ENCODE data around the gene ZBTB17. TPM values are rescaled to one million over a fixed set of nuclear protein-coding genes. Genes with fewer than 3 reads are reported as not detected.
"Not testable (repeated sequence)": the region's sequence is repeated elsewhere in the genome, so short reads cannot be mapped to it uniquely, and the experiment has no call there.

ZBTB17 gene
- total RNA-seq, 2 donors from 2014 or later = 44.7 to 54.9 TPM

- no peaks in the 10 kb centered on the region for H3K36me3 Mint-ChIP-seq
Measured at GRCh38 chr1:15997076-15997585, 21.2 kb upstream of the ZBTB17 start.

GRCh38 chr1:15994590-15995351, 18.9 kb upstream of the ZBTB17 start:
- Mint-ChIP-seq H3K27ac (no peak overlapping the region), H3K9me3 (no peaks in the 10 kb centered on the region)
- peak in 1 of 2 donors; percentile 62 for DNase-seq (ENCODE audit: low spot score in 2 of 2)

More at GRCh38 chr1:15997076-15997585, 21.2 kb upstream of the ZBTB17 start:
- H3K9me3 Mint-ChIP-seq = no peaks in the 10 kb centered on the region
- ATAC-seq = no peak
- H3K27ac Mint-ChIP-seq = no peak overlapping the region
- no peak for DNase-seq (ENCODE audit: low spot score in 2 of 2)

DNA sequence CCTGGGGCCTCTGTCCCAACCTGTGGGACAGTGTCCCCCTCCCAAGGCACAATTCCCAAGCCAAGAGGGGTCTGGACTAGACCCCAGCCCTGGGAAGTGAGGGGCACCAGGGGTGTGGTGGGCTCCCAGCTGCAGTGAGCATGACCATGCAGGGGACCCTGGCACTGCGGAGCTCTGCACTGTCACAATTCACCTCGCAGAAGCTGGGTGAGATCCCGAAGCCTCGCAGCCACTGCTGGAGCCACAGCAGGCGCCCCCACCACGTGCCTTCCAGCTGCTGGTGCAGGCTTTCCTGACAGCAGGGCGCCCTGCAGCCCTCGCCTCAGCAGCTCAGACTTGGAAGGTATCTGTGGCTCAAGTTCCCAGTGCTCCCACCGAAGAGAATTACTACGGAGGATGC, 18.2 kb upstream of the ZBTB17 start:
- H3K36me3 Mint-ChIP-seq = no peaks in the 10 kb centered on the region
- no peak for DNase-seq (ENCODE audit: low spot score in 2 of 2)
- no peaks in the 10 kb centered on the region for H3K9me3 Mint-ChIP-seq

More at GRCh38 chr1:15994590-15995351, 18.9 kb upstream of the ZBTB17 start:
- H3K36me3 Mint-ChIP-seq = no peaks in the 10 kb centered on the region
- ATAC-seq = peak; percentile 84 to 94

DNA sequence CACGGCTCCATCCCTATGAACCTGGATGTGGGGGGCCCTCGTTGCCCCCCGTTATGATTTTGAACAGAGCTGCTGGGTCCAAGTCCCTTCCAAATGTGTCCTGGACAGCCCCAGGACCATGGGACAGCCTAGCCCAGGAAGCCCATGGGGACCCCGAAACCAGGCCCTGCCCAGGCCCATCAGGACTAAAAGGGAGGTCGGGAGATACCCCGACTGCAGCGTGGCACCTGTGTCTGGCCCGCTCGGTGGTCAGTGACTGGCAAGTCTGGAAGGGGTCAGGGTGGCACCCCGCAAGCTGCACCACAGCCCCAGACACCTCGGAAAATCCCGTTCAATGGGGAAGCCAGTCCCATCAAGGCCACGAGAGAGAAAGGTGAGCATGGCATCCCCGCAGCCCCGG, 17.8 kb upstream of the ZBTB17 start:
- no peak for DNase-seq (ENCODE audit: low spot score in 2 of 2)
- Mint-ChIP-seq H3K36me3 (no peaks in the 10 kb centered on the region), H3K27ac (no peak overlapping the region), H3K9me3 (no peaks in the 10 kb centered on the region)
- no peak for ATAC-seq

More for the DNA sequence above, 18.2 kb upstream of the ZBTB17 start:
- no peak overlapping the region for H3K27ac Mint-ChIP-seq
- ATAC-seq = no peak

GRCh38 chr1:15992582-15993500, 16.9 kb upstream of the ZBTB17 start:
- peak overlapping the region in 1 of 2 donors; percentile 79 for H3K27ac Mint-ChIP-seq
- ATAC-seq (no peak), DNase-seq (ENCODE audit: low spot score in 2 of 2) (no peak)
- no peaks in the 10 kb centered on the region for H3K9me3 Mint-ChIP-seq
- H3K36me3 Mint-ChIP-seq = no peaks in the 10 kb centered on the region

DNA sequence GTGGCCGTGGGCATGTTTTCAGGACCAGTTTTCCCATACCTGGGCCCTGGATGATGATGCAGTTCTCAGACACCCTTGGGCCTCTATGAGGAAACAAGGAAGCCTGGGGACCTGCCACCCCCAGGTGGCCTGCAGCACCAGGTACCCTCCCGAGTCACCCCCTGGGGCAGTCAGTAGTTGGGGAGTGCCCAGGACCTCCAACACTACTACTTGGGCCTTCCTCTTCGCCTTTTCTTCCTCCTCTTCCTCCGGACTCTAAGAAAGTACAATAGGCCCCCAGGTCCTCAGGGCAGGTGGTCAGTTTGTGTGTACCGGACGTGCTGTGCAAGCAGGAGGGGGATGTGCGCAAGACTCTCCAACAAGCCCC, 16.3 kb upstream of the ZBTB17 start:
- Mint-ChIP-seq H3K27ac (peak overlapping the region in 1 of 2 donors; percentile 79), H3K36me3 (no peaks in the 10 kb centered on the region), H3K9me3 (no peaks in the 10 kb centered on the region)
- ATAC-seq = no peak
- no peak for DNase-seq (ENCODE audit: low spot score in 2 of 2)

- Mint-ChIP-seq H3K9me3 (no peaks in the 10 kb centered on the region), H3K36me3 (no peaks in the 10 kb centered on the region), H3K27ac (no peak overlapping the region)
- DNase-seq (ENCODE audit: low spot score in 2 of 2) (no peak), ATAC-seq (no peak)
Measured at GRCh38 chr1:15991427-15992186, 15.7 kb upstream of the ZBTB17 start.

- Mint-ChIP-seq H3K9me3 (no peaks in the 10 kb centered on the region), H3K36me3 (no peaks in the 10 kb centered on the region), H3K27ac (no peak overlapping the region)
- no peak for DNase-seq (ENCODE audit: low spot score in 2 of 2)
- no peak for ATAC-seq
Measured at GRCh38 chr1:15989776-15990175, 13.9 kb upstream of the ZBTB17 start.

DNA sequence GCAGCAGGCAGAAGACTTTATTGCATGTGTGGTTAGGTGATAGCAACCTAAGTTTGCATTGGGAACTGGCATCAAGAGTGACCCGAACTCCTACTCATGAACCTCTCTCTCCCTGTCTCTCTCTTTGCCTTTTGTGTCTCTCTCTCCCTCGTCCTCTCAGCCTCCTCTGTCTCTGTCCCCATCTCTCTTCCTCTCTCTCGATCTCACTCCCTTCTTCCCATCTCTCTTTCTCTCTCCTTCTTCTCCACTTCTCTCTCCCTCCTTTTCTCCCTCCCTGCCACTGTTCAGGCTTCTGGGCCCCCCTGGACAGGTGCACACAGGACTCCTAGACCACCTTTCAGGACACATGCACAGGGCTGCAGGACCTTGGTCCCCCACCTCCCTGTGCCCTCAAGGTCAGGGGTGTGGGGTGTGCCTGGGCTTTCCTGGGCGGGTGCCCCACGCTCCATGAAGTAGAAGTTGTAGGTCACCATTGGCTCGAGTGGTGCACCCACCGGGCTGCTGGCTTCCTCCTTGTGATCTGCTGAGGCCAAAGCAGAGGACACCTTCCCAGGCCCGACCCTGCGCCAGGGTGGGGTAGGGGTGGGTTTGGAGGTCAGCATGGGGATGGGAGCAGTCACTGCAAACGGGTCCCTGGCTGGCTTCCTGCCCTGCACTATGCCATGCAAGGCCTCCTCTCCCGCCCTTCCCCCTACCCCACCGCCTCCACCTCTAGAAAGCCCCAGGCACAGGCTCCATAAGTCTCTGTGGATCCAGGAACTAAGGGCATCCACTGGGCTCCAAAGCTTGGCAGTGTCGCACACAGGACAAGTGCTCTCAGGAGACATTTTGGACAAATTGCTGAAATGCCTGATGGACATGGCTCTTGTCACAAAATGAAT, 13.2 kb upstream of the ZBTB17 start:
- DNase-seq (ENCODE audit: low spot score in 2 of 2) = no peak
- Mint-ChIP-seq H3K27ac (no peak overlapping the region), H3K36me3 (no peaks in the 10 kb centered on the region), H3K9me3 (no peaks in the 10 kb centered on the region)
- ATAC-seq = no peak

GRCh38 chr1:15985611-15986297, 9.9 kb upstream of the ZBTB17 start:
- H3K36me3 Mint-ChIP-seq = peaks cover 0 to 11% of the 10 kb centered on the region in 2 donors
- ATAC-seq = no peak
- DNase-seq (ENCODE audit: low spot score in 2 of 2) = no peak
- no peak overlapping the region for H3K27ac Mint-ChIP-seq
- H3K9me3 Mint-ChIP-seq = peaks cover 0 to 13% of the 10 kb centered on the region in 2 donors

GRCh38 chr1:15983275-15983674, 7.4 kb upstream of the ZBTB17 start:
- no peak overlapping the region for H3K27ac Mint-ChIP-seq
- peaks cover 0 to 14% of the 10 kb centered on the region in 2 donors for H3K9me3 Mint-ChIP-seq
- peaks cover 0 to 11% of the 10 kb centered on the region in 2 donors for H3K36me3 Mint-ChIP-seq
- ATAC-seq (no peak), DNase-seq (ENCODE audit: low spot score in 2 of 2) (no peak)

DNA sequence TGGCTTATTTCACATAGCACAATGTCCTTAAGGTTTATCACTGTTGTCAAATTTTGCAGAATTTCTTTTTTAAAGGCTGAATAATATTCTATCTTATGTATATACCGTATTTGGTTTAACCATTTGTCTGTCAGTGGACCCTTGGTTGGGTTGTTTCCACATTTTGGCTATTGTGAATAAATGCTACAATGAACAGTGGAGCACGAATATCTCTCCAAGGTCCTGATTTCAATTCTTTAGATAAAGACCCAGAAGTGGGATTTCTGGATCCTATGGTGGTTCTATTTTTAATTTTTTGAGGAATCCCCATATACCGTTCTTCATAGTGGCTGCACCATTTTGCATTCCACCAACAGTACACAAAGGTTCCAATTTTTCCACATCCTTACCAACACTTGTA, 5.8 kb upstream of the ZBTB17 start:
- Mint-ChIP-seq H3K36me3 (peaks cover 0 to 11% of the 10 kb centered on the region in 2 donors), H3K9me3 (peaks cover 0 to 14% of the 10 kb centered on the region in 2 donors), H3K27ac (no peak overlapping the region)
- ATAC-seq (no peak), DNase-seq (ENCODE audit: low spot score in 2 of 2) (no peak)

DNA sequence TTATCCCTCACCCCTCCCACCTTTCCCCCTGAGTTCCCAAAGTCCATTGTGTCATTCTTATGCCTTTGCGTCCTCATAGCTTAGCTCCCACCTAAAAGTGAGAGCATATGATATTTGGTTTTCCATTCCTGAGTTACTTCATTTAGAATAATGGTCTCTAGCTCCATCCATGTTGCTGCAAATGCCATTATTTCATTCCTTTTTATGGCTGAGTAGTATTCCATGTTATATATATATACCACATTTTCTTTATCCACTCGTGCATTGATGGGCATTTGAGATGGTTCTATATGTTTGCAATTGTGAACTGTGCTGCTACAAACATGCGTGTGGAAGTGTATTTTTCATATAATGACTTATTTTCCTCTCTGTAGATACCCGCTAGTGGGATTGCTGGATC, 2.0 kb upstream of the ZBTB17 start:
- H3K9me3 Mint-ChIP-seq = peaks cover 0 to 10% of the 10 kb centered on the region in 2 donors
- not testable (repeated sequence) for DNase-seq (ENCODE audit: low spot score in 2 of 2)

DNA sequence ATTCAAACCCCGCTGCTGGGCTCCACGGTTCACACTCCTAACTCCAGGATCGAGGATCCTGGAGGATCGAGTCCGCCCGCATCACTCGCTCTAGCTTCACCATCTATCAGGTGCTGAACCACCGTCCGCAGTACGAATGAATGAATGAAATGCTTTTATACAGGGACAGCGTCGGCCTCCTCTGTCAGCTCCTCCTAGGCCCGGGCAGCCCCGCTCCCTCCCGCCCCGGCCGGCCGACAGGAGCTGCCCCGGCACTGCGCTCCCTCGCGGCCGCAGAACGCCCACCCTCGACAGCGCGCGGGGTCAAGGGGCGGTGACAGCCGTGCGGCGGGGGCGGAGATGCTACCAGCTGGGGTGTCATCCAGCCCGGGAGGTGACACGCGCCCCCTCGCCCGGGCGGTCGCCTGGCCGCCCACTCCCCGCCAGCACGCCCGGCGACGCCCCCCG, 520 bp downstream of the ZBTB17 start:
- DNase-seq (ENCODE audit: low spot score in 2 of 2) = peak; percentile 73 to 74
- peak; percentile 62 to 83 for ATAC-seq
- H3K27ac Mint-ChIP-seq = peak overlapping the region; percentile 86 to 94
- H3K36me3 Mint-ChIP-seq = peaks cover 12 to 24% of the 10 kb centered on the region in 2 donors
- H3K9me3 Mint-ChIP-seq = no peaks in the 10 kb centered on the region

More for the DNA sequence above, 2.0 kb upstream of the ZBTB17 start:
- ATAC-seq, H3K27ac Mint-ChIP-seq: not testable (repeated sequence)
- peaks cover 1 to 15% of the 10 kb centered on the region in 2 donors for H3K36me3 Mint-ChIP-seq

GRCh38 chr1:15974855-15975254, 1.0 kb downstream of the ZBTB17 start:
- H3K36me3 Mint-ChIP-seq = peaks cover 17 to 29% of the 10 kb centered on the region in 2 donors
- peak in 1 of 2 donors; percentile 8 for ATAC-seq
- DNase-seq (ENCODE audit: low spot score in 2 of 2) = no peak
- H3K9me3 Mint-ChIP-seq = no peaks in the 10 kb centered on the region
- H3K27ac Mint-ChIP-seq = peak overlapping the region; percentile 86 to 94

All from activated naive CD4-positive, alpha-beta T cell treated with anti-CD3 and anti-CD28 coated beads, Interleukin-2, amount 50 U/mL, for 72 hours (primary cell).